ENCODE data around the gene CX3CR1.
"Not testable (repeated sequence)": the region's sequence is repeated elsewhere in the genome, so short reads cannot be mapped to it uniquely, and the experiment has no call there.

Gene CX3CR1

GRCh38 chr3:39279745-39280517 is at the start of gene CX3CR1:
Gene CX3CR1, minus strand, starts transcription at chr3:39280036. Its CDS starts 13,527 bp downstream, at chr3:39266509.
- DNase-seq (ENCODE audit: low spot score) = no peak

GRCh38 chr3:39329493-39329892 is 49.7 kb upstream of the CX3CR1 start, which contains the start of gene CCR8:
Gene CCR8, plus strand, starts transcription at chr3:39329709. Its CDS starts 2,623 bp downstream, at chr3:39332332.
- DNase-seq (ENCODE audit: low spot score) = no peak

GRCh38 chr3:39327746-39328349 is 48.0 kb upstream of the CX3CR1 start:
- no peak for DNase-seq (ENCODE audit: low spot score)

- DNase-seq (ENCODE audit: low spot score) = no peak
These were observed 47.4 kb upstream of the CX3CR1 start for GRCh38 chr3:39327053-39327745.

- DNase-seq (ENCODE audit: low spot score) = no peak
These were observed 45.4 kb upstream of the CX3CR1 start for GRCh38 chr3:39325236-39325635.

- DNase-seq (ENCODE audit: low spot score) = no peak
These were observed 43.7 kb upstream of the CX3CR1 start for GRCh38 chr3:39323494-39323893.

- DNase-seq (ENCODE audit: low spot score) = no peak
These were observed 43.1 kb upstream of the CX3CR1 start for GRCh38 chr3:39322936-39323335.

GRCh38 chr3:39322209-39322715 is 42.4 kb upstream of the CX3CR1 start:
- DNase-seq (ENCODE audit: low spot score) = not testable (repeated sequence)

GRCh38 chr3:39321574-39321983 is 41.7 kb upstream of the CX3CR1 start:
- DNase-seq (ENCODE audit: low spot score) = not testable (repeated sequence)

GRCh38 chr3:39319249-39319648 is 39.4 kb upstream of the CX3CR1 start:
- DNase-seq (ENCODE audit: low spot score) = no peak

GRCh38 chr3:39318301-39318700 is 38.5 kb upstream of the CX3CR1 start:
- DNase-seq (ENCODE audit: low spot score) = no peak

- DNase-seq (ENCODE audit: low spot score) = peak; percentile 9
These were observed 37.8 kb upstream of the CX3CR1 start for GRCh38 chr3:39317571-39318169.

- no peak for DNase-seq (ENCODE audit: low spot score)
These were observed 35.6 kb upstream of the CX3CR1 start for GRCh38 chr3:39315420-39315819.

- DNase-seq (ENCODE audit: low spot score) = no peak
These were observed 33.5 kb upstream of the CX3CR1 start for GRCh38 chr3:39313289-39313688.

GRCh38 chr3:39302178-39302577 is 22.3 kb upstream of the CX3CR1 start:
- DNase-seq (ENCODE audit: low spot score) = no peak

- no peak for DNase-seq (ENCODE audit: low spot score)
These were observed 19.4 kb upstream of the CX3CR1 start for GRCh38 chr3:39299279-39299678.

GRCh38 chr3:39296197-39297077 is 16.6 kb upstream of the CX3CR1 start:
- no peak for DNase-seq (ENCODE audit: low spot score)

- no peak for DNase-seq (ENCODE audit: low spot score)
These were observed 15.4 kb upstream of the CX3CR1 start for GRCh38 chr3:39295184-39295775.

- no peak for DNase-seq (ENCODE audit: low spot score)
These were observed 14.8 kb upstream of the CX3CR1 start for GRCh38 chr3:39294446-39295183.

GRCh38 chr3:39292961-39293360 is 13.1 kb upstream of the CX3CR1 start:
- DNase-seq (ENCODE audit: low spot score) = no peak
